ENCODE measurements around the gene CEBPG.

Gene CEBPG

GRCh38 chr19:33393286-33394005 is 19.9 kb downstream of the CEBPG start:
- Histone ChIP-seq H3K27ac (replicated peaks) (peak overlapping the region; percentile 81), H3K27me3 (ENCODE audit: insufficient read depth, poor library complexity, severe bottlenecking) (no peaks in the 10 kb centered on the region), H3K4me3 (replicated peaks; ENCODE audit: insufficient read depth, low read length) (no peak overlapping the region; the same call in 1 of the 2 replicates)
- no peak for DNase-seq (ENCODE audit: low read depth in 1 of 2, low spot score in 1 of 2)
- TF ChIP-seq REST (IDR thresholded peaks at IDR 0.05; ENCODE audit: insufficient replicate concordance, low read depth) = peak; percentile 82
- TF ChIP-seq SPI1 (IDR thresholded peaks at IDR 0.05; ENCODE audit: borderline replicate concordance, low read depth) = no peak

- TF ChIP-seq GABPA (IDR thresholded peaks at IDR 0.05; ENCODE audit: low read depth) (no peak), POLR2AphosphoS5 (IDR thresholded peaks at IDR 0.05; ENCODE audit: low read depth) (no peak), CTCF (IDR thresholded peaks at IDR 0.05; ENCODE audit: insufficient read depth, low read length) (no peak), SPI1 (IDR thresholded peaks at IDR 0.05; ENCODE audit: borderline replicate concordance, low read depth) (no peak), REST (IDR thresholded peaks at IDR 0.05; ENCODE audit: insufficient replicate concordance, low read depth) (no peak)
- peak; percentile 76 to 85 for DNase-seq (ENCODE audit: low read depth in 1 of 2, low spot score in 1 of 2)
- Histone ChIP-seq H3K4me3 (replicated peaks; ENCODE audit: insufficient read depth, low read length) (peak overlapping the region; percentile 10), H3K27ac (replicated peaks) (peak overlapping the region; percentile 81), H3K27me3 (ENCODE audit: insufficient read depth, poor library complexity, severe bottlenecking) (no peaks in the 10 kb centered on the region)
These were observed 20.7 kb downstream of the CEBPG start for GRCh38 chr19:33394006-33394722.

GRCh38 chr19:33394723-33395560 is 21.4 kb downstream of the CEBPG start:
- TF ChIP-seq POLR2AphosphoS5 (IDR thresholded peaks at IDR 0.05; ENCODE audit: low read depth) (no peak), SPI1 (IDR thresholded peaks at IDR 0.05; ENCODE audit: borderline replicate concordance, low read depth) (no peak), REST (IDR thresholded peaks at IDR 0.05; ENCODE audit: insufficient replicate concordance, low read depth) (no peak), GABPA (IDR thresholded peaks at IDR 0.05; ENCODE audit: low read depth) (no peak), CTCF (IDR thresholded peaks at IDR 0.05; ENCODE audit: insufficient read depth, low read length) (no peak)
- no peak overlapping the region for H3K4me3 ChIP-seq (replicated peaks; ENCODE audit: insufficient read depth, low read length)
- peak overlapping the region; percentile 81 for H3K27ac ChIP-seq (replicated peaks)
- DNase-seq (ENCODE audit: low read depth in 1 of 2, low spot score in 1 of 2) = no peak
- no peaks in the 10 kb centered on the region for H3K27me3 ChIP-seq (ENCODE audit: insufficient read depth, poor library complexity, severe bottlenecking)
